Loucy (cell line): ENCODE data around the gene SKAP2.

ENCODE experiments used
- CTCF ChIP-seq: fragments of 200-600 bp; sonication (generic); conservative IDR thresholded peaks from 2 replicates; pipeline ENCODE4 v1.5.1; 2014; ENCODE audit warnings: mild to moderate bottlenecking, antibody characterized with exemption, low read length
- EZH2phosphoT487 ChIP-seq: fragments of 200-600 bp; IDR thresholded peaks from 2 replicates; pipeline ENCODE4 v1.6.1; 2018; ENCODE audit warnings: antibody characterized with exemption, mild to moderate bottlenecking, moderate library complexity, borderline replicate concordance

- TF ChIP-seq CTCF (no peak), EZH2phosphoT487 (no peak)
Measured at GRCh38 chr7:26912933-26913536, 48.6 kb upstream of the SKAP2 start.
